GM18868 (cell line): ENCODE results near the gene CD300C.
"Not testable (repeated sequence)": the region's sequence is repeated elsewhere in the genome, so short reads cannot be mapped to it uniquely, and the experiment has no call there.

Source experiments
- ATAC-seq: cut with Tn5 transposase; IDR thresholded peaks from one replicate; pipeline ENCODE4 v1.9.1; 2021; ENCODE audit warnings: mild to moderate bottlenecking, moderate library complexity; ENCODE audit not compliant: unreplicated experiment

Gene CD300C

GRCh38 chr17:74545843-74546230 lies at the start of gene CD300C:
CD300C (minus strand) TSS chr17:74546115; CDS start chr17:74545782, 333 bp downstream.
- no peak for ATAC-seq

- no peak for ATAC-seq
Measured at GRCh38 chr17:74595037-74595750, 49.3 kb upstream of the CD300C start.

- no peak for ATAC-seq
Measured at GRCh38 chr17:74592087-74592990, 46.4 kb upstream of the CD300C start, which contains the start of gene CD300LD. CD300LD (minus strand) TSS chr17:74592283; CDS start chr17:74592202, 81 bp downstream.

DNA sequence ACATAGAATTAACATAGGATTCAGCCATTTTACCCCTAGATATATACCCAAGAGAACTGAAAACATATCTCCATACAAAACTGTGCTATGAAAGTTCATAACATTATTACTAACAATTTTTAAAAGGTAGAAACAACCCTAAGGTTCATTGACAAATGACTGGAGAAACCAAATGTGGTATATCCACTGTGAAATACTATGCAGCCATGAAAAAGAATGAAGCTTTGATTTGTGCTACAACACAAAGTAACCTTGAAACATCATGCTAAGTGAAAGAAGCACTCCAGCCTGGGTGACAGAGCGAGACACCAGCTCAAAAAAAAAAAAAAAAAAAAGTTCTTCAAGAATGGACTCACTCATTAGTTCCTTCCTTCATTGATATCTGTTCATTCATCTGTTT lies 45.6 kb upstream of the CD300C start:
- ATAC-seq: no peak

DNA sequence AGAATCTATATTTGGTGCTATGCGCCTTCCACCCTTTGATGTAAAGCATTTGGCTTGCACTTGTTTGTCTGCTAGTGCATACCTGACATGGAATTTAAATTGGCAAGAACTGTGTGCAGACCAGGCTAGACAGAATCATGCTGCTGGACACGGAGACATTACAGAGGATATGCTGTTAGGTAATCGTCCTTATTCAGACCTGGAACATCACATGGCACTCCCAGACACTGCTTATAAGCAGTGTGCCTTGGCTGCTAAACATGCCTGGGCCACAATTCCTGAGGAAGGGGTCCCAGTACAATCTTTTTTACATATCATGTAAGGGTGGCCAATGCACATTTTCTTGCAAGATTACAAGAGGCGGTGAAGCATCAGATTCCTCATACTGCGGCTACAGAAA lies 39.8 kb upstream of the CD300C start:
- ATAC-seq: no peak

DNA sequence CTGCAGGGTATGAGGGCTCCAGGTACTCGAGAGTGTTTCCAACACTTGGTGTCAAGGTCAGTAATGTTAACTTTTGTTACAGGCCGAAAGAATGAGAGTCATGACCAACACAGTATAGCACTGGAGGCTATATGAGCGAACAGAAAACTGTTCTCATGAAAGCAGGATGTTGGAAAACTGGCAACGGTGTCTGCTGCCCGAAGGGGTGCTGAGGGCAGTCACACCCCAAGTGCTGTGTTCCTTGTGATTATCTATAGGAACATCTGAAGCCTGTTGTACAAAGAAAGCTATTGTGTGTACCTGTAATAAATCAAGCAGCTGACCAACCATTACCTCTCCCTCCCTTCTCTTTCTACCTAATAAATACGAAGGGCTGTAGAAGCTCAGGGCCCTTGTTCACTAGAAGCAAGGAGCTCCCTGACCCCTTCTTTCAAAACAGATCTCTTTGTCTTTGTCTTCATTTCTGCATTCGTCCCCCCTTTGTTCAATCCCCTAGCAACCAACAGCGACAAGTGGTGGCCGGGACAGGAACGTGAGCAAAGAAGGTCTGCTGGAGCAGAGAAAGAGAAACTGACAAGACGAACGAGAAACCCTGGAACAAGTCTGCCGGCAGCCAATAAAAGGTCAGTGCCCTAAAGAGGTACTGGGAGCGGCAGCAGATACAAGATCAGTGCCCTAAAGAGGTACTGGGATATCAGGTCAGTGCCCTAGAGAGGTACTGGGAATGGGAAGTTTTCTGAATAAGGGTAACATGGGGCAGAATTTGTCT lies 38.6 kb upstream of the CD300C start:
- no peak for ATAC-seq

DNA sequence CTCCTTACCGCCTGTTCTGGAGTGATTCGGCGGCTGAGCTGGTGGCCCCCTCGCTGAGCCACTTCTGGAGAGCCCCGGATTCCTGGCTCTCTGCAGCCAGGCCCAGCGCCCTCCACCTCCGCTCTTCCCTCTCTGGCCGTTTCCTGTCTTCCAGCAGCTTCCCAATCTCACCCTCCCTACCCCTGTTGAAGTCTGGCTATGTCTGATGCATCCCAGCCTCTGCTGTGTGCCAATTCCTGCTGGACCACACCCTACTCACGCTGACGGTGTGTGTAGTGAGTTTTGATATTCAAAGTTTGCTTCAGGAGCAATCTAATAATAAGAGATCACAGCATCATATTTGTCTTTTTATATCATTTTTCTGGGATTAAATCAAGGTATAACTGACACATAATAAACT lies 36.7 kb upstream of the CD300C start:
- ATAC-seq: no peak

DNA sequence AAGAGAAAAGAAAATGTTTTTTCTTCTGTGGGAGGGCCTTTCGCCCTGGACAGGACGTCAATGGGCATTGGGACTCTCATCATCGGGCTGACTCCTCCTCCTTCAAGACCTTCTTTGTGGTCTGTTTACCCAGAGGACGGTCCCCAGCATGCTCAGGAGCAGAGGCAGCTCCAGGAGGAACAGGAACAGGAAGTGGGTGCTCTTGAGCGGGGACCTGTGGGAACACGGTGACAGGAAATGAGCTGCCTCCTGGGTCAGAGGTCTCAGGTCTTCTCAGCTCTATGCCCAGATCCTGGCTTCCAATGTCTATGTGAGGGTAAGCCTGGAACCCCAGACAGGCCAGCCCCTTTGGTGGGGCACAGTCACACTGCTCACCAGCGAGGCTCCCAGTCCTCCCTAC lies 34.0 kb upstream of the CD300C start:
- no peak for ATAC-seq

DNA sequence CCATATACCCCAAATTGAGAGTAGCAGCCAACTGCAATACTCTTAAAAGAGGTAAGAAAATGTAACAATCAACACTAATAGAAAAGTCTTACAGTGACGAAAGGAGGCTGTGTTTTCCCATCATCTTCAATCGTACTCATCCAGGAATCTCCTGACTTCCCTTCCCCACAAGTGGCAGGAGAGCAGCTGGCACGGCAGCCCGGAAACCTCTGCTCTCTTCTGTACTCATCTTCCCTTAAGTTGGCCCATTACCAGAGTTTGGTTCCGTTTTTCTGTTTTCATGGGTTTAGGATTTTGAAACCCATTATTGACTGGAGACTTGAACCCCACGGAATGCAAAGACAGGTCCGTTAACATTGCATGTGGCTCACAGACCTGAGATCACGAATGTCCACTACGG lies 33.1 kb upstream of the CD300C start:
- ATAC-seq: no peak

- ATAC-seq: no peak
Measured at GRCh38 chr17:74574489-74575142, 28.7 kb upstream of the CD300C start.

DNA sequence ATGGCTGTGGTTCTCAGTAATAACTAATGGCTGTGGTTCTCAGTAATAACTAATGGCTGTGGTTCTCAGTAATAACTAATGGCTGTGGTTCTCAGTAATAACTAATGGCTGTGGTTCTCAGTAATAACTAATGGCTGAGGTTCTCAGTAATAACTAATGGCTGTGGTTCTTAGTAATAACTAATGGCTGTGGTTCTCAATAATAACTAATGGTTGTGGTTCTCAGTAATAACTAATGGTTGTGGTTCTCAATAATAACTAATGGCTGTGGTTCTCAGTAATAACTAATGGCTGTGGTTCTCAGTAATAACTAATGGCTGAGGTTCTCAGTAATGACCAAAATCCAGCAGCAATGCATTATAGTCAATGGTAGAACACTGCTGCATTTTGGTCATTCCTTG lies 27.7 kb upstream of the CD300C start:
- not testable (repeated sequence) for ATAC-seq

GRCh38 chr17:74573169-74573568 lies 27.3 kb upstream of the CD300C start:
- no peak for ATAC-seq

- no peak for ATAC-seq
Measured at GRCh38 chr17:74571621-74572270, 25.8 kb upstream of the CD300C start.

DNA sequence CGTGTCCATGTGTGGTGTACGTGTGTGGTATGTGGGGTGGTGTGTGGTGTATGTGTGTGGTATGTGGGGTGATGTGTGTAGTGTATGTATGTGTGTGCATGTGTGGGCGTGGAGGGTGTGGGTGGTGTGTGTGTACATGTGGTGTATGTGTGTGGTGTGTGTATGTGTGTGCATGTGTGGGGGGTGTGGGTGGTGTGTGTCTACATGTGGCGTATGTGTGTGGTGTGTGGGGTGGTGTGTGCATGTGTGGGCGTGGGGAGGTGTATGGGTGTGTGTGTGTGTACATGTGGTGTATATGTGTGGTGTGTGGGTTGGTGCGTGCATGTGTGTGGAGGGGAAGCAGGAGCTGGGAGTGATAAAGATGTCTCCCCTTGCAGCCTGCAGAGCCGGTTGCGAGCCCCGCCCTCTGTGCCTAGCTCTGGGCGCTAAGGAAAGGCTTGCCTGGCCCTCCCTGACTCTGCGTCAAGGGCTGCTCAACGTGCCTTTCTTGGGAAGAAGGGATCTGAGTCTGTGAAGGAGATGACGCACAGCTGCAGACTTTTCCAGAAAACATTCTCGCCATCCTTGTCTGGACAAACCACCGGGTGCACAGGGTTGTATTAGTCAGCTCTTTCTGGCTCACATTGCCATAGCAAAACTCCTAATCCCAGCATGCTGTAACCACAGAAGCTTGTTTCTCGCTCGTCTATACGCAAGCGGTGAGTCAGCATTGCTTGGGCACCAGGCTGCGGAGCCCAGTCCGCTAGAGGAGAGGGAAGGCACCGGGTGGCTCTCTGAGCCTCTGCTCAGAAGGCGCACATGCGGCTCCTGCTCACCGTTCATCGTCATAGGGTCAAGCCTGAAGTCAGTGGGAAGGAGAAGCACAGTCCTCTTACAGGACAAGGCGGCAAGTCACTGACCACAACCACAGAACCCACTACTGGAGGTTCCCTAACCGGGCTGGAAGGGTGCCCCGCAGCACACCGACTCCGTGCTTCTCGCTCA lies 23.4 kb upstream of the CD300C start:
- no peak for ATAC-seq

GRCh38 chr17:74568106-74568873 lies 22.4 kb upstream of the CD300C start:
- no peak for ATAC-seq

- ATAC-seq: no peak
Measured at GRCh38 chr17:74567397-74567796, 21.5 kb upstream of the CD300C start, which contains the start of gene CD300H. CD300H (minus strand) TSS chr17:74567509.

DNA sequence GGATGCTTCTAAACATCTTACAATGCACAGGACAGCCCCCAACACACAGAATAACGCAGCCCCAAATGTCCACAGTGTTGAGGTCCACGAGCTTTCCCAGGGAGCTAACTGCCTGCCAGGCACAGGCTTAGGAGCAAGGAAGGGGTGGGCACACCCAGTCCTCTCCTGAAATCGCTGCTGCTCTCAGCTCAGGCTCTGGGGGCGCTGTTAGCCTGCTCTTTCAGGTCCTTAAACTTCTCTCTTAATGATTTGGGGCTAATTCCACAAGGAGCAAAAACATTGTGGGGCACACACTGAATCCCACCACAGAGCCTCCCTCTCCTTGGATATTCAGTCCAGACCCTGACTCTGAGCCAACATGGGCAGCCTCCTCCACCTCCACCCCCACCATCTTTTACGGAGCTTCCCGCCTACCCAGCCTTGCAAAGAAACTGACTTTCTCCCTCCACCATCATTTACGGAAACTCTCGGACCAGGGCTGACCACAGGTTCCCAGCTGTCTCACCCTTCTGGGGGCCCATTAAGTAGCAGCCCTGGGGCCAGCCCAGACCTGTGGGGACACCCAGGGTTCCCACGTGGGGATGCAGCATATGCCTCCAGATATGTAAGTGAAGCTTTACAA lies 20.3 kb upstream of the CD300C start:
- ATAC-seq: no peak

DNA sequence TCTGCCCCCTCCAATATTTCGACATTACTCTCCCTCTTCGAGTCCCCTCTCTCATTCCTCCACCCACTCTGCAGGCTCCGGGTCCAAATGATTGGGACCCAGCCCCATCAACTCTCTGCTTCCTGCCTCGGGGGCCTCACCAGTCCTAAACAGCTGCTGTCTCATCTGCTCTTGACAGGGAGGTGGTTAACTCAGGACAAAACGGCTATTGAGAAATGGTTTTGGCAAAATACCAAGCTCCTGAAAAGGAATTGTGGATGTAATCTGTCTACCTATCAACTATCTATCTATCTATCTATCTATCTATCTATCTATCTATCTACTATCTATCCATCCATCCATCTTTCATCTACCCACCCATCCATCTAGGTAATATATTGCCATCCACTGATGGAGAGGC lies 19.2 kb upstream of the CD300C start:
- ATAC-seq: no peak
